ENCODE data around the gene CFAP46. TPM values are rescaled to one million over a fixed set of nuclear protein-coding genes. Genes with fewer than 3 reads are reported as not detected.
"Not testable (repeated sequence)": the region's sequence is repeated elsewhere in the genome, so short reads cannot be mapped to it uniquely, and the experiment has no call there.

Gene CFAP46
- total RNA-seq, 3 donors from 2014 or later = 0.22 to 0.53 (median 0.42) TPM

GRCh38 chr10:132832186-132832969, 110.0 kb downstream of the CFAP46 start:
- no peaks in the 10 kb centered on the region for H3K9me3 Mint-ChIP-seq
- DNase-seq (no peak), ATAC-seq (no peak)
- H3K27me3 Mint-ChIP-seq (ENCODE audit: low read depth) = peaks cover 1% of the 10 kb centered on the region
- no peaks in the 10 kb centered on the region for H3K4me1 Mint-ChIP-seq (ENCODE audit: low read depth)
- H3K36me3 Mint-ChIP-seq (ENCODE audit: insufficient read depth) = no peaks in the 10 kb centered on the region
- no peak overlapping the region for H3K4me3 Mint-ChIP-seq

GRCh38 chr10:132829403-132829802, 113.0 kb downstream of the CFAP46 start:
- ATAC-seq = no peak
- Mint-ChIP-seq H3K9me3 (no peaks in the 10 kb centered on the region), H3K27me3 (ENCODE audit: low read depth) (peaks cover 1% of the 10 kb centered on the region)

GRCh38 chr10:132828681-132829080, 113.7 kb downstream of the CFAP46 start:
- ATAC-seq (no peak), DNase-seq (no peak)
- Mint-ChIP-seq H3K4me3 (no peak overlapping the region), H3K9me3 (no peaks in the 10 kb centered on the region), H3K4me1 (ENCODE audit: low read depth) (no peaks in the 10 kb centered on the region), H3K36me3 (ENCODE audit: insufficient read depth) (no peaks in the 10 kb centered on the region), H3K27me3 (ENCODE audit: low read depth) (no peaks in the 10 kb centered on the region)

More at GRCh38 chr10:132829403-132829802, 113.0 kb downstream of the CFAP46 start:
- H3K4me1 Mint-ChIP-seq (ENCODE audit: low read depth) = no peaks in the 10 kb centered on the region
- H3K36me3 Mint-ChIP-seq (ENCODE audit: insufficient read depth) = no peaks in the 10 kb centered on the region
- no peak for DNase-seq
- H3K4me3 Mint-ChIP-seq = no peak overlapping the region

- H3K27me3 Mint-ChIP-seq (ENCODE audit: low read depth) = no peaks in the 10 kb centered on the region
- ATAC-seq (no peak), DNase-seq (no peak)
- H3K4me3 Mint-ChIP-seq = no peak overlapping the region
- no peaks in the 10 kb centered on the region for H3K9me3 Mint-ChIP-seq
- no peaks in the 10 kb centered on the region for H3K36me3 Mint-ChIP-seq (ENCODE audit: insufficient read depth)
- H3K4me1 Mint-ChIP-seq (ENCODE audit: low read depth) = no peaks in the 10 kb centered on the region
Measured at GRCh38 chr10:132827861-132828539, 114.4 kb downstream of the CFAP46 start.

- no peak for ATAC-seq
- Mint-ChIP-seq H3K9me3 (no peaks in the 10 kb centered on the region), H3K4me1 (ENCODE audit: low read depth) (no peaks in the 10 kb centered on the region), H3K36me3 (ENCODE audit: insufficient read depth) (no peaks in the 10 kb centered on the region), H3K27me3 (ENCODE audit: low read depth) (no peaks in the 10 kb centered on the region), H3K4me3 (no peak overlapping the region)
- DNase-seq = no peak
Measured at GRCh38 chr10:132827423-132827789, 115.0 kb downstream of the CFAP46 start.

GRCh38 chr10:132826524-132827422, 115.6 kb downstream of the CFAP46 start:
- Mint-ChIP-seq H3K27me3 (ENCODE audit: low read depth) (no peaks in the 10 kb centered on the region), H3K36me3 (ENCODE audit: insufficient read depth) (no peaks in the 10 kb centered on the region), H3K4me3 (no peak overlapping the region), H3K4me1 (ENCODE audit: low read depth) (no peaks in the 10 kb centered on the region), H3K9me3 (no peaks in the 10 kb centered on the region)
- DNase-seq (no peak), ATAC-seq (no peak)

- not testable (repeated sequence) for H3K4me1 Mint-ChIP-seq (ENCODE audit: low read depth); H3K9me3 Mint-ChIP-seq; H3K36me3 Mint-ChIP-seq (ENCODE audit: insufficient read depth); H3K27me3 Mint-ChIP-seq (ENCODE audit: low read depth); ATAC-seq; DNase-seq; H3K4me3 Mint-ChIP-seq
Measured at GRCh38 chr10:132825783-132826523, 116.4 kb downstream of the CFAP46 start.

GRCh38 chr10:132820056-132820455, 122.3 kb downstream of the CFAP46 start:
- Mint-ChIP-seq H3K27me3 (ENCODE audit: low read depth) (peaks cover 18% of the 10 kb centered on the region), H3K4me3 (no peak overlapping the region), H3K4me1 (ENCODE audit: low read depth) (no peaks in the 10 kb centered on the region), H3K9me3 (no peaks in the 10 kb centered on the region), H3K36me3 (ENCODE audit: insufficient read depth) (no peaks in the 10 kb centered on the region)
- ATAC-seq (no peak), DNase-seq (no peak)

- H3K4me3 Mint-ChIP-seq = no peak overlapping the region
Measured at GRCh38 chr10:132817701-132818211, 124.6 kb downstream of the CFAP46 start.

GRCh38 chr10:132816718-132817117, 125.7 kb downstream of the CFAP46 start:
- Mint-ChIP-seq H3K36me3 (ENCODE audit: insufficient read depth) (no peaks in the 10 kb centered on the region), H3K4me1 (ENCODE audit: low read depth) (no peaks in the 10 kb centered on the region), H3K9me3 (no peaks in the 10 kb centered on the region), H3K4me3 (no peak overlapping the region), H3K27me3 (ENCODE audit: low read depth) (peaks cover 23% of the 10 kb centered on the region)
- ATAC-seq (no peak), DNase-seq (no peak)

More at GRCh38 chr10:132817701-132818211, 124.6 kb downstream of the CFAP46 start:
- Mint-ChIP-seq H3K9me3 (no peaks in the 10 kb centered on the region), H3K4me1 (ENCODE audit: low read depth) (no peaks in the 10 kb centered on the region), H3K36me3 (ENCODE audit: insufficient read depth) (no peaks in the 10 kb centered on the region), H3K27me3 (ENCODE audit: low read depth) (peaks cover 22% of the 10 kb centered on the region)
- no peak for DNase-seq
- ATAC-seq = no peak

- Mint-ChIP-seq H3K4me1 (ENCODE audit: low read depth) (no peaks in the 10 kb centered on the region), H3K9me3 (no peaks in the 10 kb centered on the region), H3K36me3 (ENCODE audit: insufficient read depth) (no peaks in the 10 kb centered on the region), H3K27me3 (ENCODE audit: low read depth) (peaks cover 27% of the 10 kb centered on the region), H3K4me3 (no peak overlapping the region)
- DNase-seq = no peak
- ATAC-seq = no peak
Measured at GRCh38 chr10:132815168-132815857, 127.1 kb downstream of the CFAP46 start.

GRCh38 chr10:132814469-132814856, 127.9 kb downstream of the CFAP46 start:
- Mint-ChIP-seq H3K4me3 (no peak overlapping the region), H3K4me1 (ENCODE audit: low read depth) (no peaks in the 10 kb centered on the region), H3K36me3 (ENCODE audit: insufficient read depth) (no peaks in the 10 kb centered on the region), H3K9me3 (no peaks in the 10 kb centered on the region), H3K27me3 (ENCODE audit: low read depth) (peaks cover 27% of the 10 kb centered on the region)
- ATAC-seq (no peak), DNase-seq (no peak)
